Fibroblast of lung (primary cell): ENCODE measurements around the gene CHAF1B.

Experiments used
- CTCF ChIP-seq, 2 donors: IDR thresholded peaks in 1 of 2; conservative IDR thresholded peaks in 1 of 2; 1 replicate in 1 of 2; 2 replicates in 1 of 2; pipeline ENCODE4 v1.5.1; 2011 to 2012; ENCODE audit warnings: low read length in 2 of 2, control low read depth in 1 of 2, inconsistent platforms in 1 of 2, low read depth in 1 of 2, mild to moderate bottlenecking in 1 of 2
- EZH2 ChIP-seq: IDR thresholded peaks from 2 replicates; pipeline ENCODE4 v1.5.1; 2012; ENCODE audit warnings: low read length, control low read depth, mild to moderate bottlenecking; ENCODE audit errors: missing control alignments

- TF ChIP-seq CTCF (conservative IDR thresholded peaks at IDR 0.05 in 1 of 2, IDR thresholded peaks at IDR 0.05 in 1 of 2; ENCODE audit: low read depth in 1 of 2, low read length in 2 of 2) (no peak), EZH2 (no peak)
Measured at GRCh38 chr21:36400719-36401118, 15.5 kb downstream of the CHAF1B start.
